Stimulated activated CD8-positive, alpha-beta memory T cell treated with anti-CD3 and anti-CD28 coated beads, Interleukin-12 subunit alpha, Interleukin-12 subunit beta, amount 100 ng/mL, for 4 hours (primary cell): ENCODE data around the gene WDPCP.
"Not testable (repeated sequence)": the region's sequence is repeated elsewhere in the genome, so short reads cannot be mapped to it uniquely, and the experiment has no call there.

Experiments
- DNase-seq: peaks from one replicate; pipeline ENCODE4 v3.0.0-alpha.2; 2020; ENCODE audit warnings: low read depth

WDPCP gene

GRCh38 chr2:63101954-63102353 is 486.3 kb downstream of the WDPCP start:
- no peak for DNase-seq

- no peak for DNase-seq
Measured at GRCh38 chr2:63099032-63099431, 489.2 kb downstream of the WDPCP start.

DNA sequence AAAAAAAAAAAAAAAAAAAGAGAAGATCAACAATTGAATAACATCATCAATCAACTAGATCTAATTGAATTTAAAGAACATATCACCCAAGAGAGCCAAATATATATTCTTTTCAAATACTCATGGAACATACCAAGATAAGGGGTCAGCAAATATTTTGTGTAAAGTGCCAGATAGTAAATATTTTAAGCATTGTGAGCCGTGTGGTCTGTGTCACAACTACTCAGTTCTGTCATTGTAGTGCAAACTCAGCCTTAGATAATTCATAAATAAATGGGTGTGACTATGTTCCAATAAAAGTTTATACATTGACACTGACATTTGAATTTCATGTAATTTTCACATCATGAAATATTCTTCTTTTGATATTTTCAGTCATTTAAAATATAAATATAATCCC is 491.8 kb downstream of the WDPCP start:
- DNase-seq = no peak

DNA sequence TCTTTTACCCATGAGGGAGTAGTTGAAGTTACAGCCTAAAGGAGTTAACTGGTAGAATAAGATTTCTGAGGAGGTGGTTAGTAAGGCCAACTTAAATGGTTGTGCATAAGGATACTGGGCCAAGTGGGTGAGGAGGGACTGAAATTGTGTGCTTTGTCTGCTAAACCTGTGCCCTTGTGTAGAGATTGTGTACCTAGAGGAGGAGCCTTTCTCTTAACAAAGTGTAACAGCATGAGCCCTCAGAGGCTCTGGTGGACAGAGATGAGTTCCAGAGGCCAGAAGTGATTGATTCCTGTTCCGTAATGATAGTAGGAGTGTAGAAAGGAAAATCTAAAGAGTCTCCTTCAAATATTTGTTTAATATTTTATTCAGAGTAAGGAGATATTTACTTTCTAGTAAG is 494.8 kb downstream of the WDPCP start:
- DNase-seq = no peak

GRCh38 chr2:63092857-63093256 is 495.4 kb downstream of the WDPCP start:
- DNase-seq = no peak

GRCh38 chr2:63092401-63092800 is 495.9 kb downstream of the WDPCP start:
- no peak for DNase-seq

GRCh38 chr2:63086687-63087086 is 501.6 kb downstream of the WDPCP start:
- no peak for DNase-seq

DNA sequence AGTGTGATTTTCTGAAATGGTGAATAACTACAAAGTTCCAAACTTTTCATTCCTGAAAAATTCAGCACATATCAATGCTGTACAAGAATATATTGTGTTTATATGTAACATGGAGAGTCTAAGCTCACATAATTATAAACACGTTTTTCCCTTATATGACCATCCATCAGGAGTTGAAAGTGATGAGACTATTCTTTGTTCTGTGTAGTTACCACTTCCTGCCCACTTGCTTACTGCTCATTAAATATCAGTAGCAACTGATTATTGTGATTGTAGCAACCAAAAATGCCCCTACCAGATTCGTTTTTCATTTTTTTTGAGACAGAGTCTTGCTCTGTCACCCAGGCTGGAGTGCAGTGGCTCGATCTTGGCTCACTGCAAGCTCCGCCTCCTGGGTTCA is 506.9 kb downstream of the WDPCP start:
- no peak for DNase-seq

- no peak for DNase-seq
Measured at GRCh38 chr2:63078852-63079606, 509.2 kb downstream of the WDPCP start.

- DNase-seq = not testable (repeated sequence)
Measured at GRCh38 chr2:63074399-63074798, 513.9 kb downstream of the WDPCP start.

- no peak for DNase-seq
Measured at GRCh38 chr2:63073994-63074393, 514.3 kb downstream of the WDPCP start.

DNA sequence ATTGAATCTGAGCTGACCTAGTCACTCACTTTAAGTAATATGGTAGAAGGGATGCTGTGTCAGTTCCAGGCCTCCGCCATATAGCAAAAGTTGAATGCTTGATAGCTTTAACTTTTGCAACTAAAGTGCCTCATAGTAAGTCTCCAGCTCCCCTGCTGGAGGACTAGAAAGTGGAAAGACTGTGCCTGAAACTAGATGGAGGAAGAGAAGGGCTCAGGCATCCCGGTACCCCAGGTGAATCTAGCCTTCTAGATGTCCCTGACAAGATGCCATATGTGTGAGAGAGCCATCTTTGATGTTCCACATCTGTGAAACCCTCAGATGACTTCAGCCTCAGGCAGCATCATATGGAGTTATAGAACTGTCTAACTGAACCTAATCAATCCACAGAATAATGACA is 516.6 kb downstream of the WDPCP start:
- no peak for DNase-seq
